Measurements from ENCODE around the gene DSCAM. TPM values are rescaled to one million over a fixed set of nuclear protein-coding genes. Genes with fewer than 3 reads are reported as not detected.
A peak's percentile ranks its signal among the peaks of the same experiment; 100 is the strongest.

The DSCAM gene
- total RNA-seq, 1 donor from 2014 or later: not detected

DNA sequence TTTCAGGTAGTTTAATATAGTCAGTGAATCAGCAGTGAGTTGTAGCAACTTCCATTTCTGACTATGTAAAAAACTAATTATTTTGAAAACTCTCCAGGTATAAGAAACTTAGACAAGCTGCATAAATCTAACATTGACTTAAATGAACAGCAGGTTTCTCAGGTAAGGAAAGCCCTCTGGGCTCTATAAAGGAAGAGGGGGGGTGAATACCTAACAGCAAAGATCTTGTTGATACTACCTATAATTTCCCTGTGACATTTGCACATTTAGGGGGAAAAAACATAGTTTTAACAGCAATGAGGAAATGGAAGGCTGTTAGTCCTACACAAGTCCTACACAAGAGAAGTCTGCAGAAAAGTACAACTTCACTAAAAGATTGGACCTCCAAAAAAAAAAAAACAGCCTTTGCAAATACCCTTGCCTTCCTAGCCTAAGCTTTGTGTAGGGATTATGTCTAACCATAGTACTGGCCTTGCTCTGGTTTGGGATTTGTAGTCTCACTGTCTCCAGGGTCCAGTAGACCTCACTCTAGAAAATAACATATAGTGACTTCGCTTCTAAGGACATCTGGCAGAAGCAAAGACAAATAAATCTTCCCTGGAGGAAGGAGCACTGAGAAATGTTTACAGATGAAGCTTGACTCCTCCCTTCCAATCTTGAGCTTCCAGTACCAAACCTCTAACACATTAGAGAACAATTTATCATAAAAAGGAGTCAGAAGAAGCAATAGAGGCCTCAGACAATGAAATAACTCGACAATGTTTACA is 459.8 kb downstream of the DSCAM start:
- no peaks in the 10 kb centered on the region for H3K27me3 ChIP-seq
- no peak for DNase-seq (ENCODE audit: low spot score in 2 of 2)
- H3K4me1 ChIP-seq: no peaks in the 10 kb centered on the region
- H3K4me3 ChIP-seq: no peak overlapping the region
- H3K9me3 ChIP-seq: no peaks in the 10 kb centered on the region
- H3K27ac ChIP-seq: no peak overlapping the region
- TF ChIP-seq CTCF (IDR thresholded peaks at IDR 0.05): no peak
- H3K36me3 ChIP-seq: no peaks in the 10 kb centered on the region
- intact Hi-C loops (cut with DNase I): loop anchor here (5.0 kb wide), 1 partner anchor 245 kb away; no protein-coding TSS in a partner anchor

GRCh38 chr21:40386294-40386911 is 460.6 kb downstream of the DSCAM start:
- H3K4me3 ChIP-seq: no peak overlapping the region
- H3K4me1 ChIP-seq: no peaks in the 10 kb centered on the region
- no peak for DNase-seq (ENCODE audit: low spot score in 2 of 2)
- H3K36me3 ChIP-seq: no peaks in the 10 kb centered on the region
- peak in 2 of 3 experiments; percentile 33 to 58 for TF ChIP-seq CTCF (IDR thresholded peaks at IDR 0.05)
- H3K27me3 ChIP-seq: no peaks in the 10 kb centered on the region
- intact Hi-C loops (cut with DNase I): loop anchor here (5.0 kb wide), 1 partner anchor 244 kb away; no protein-coding TSS in a partner anchor
- no peak overlapping the region for H3K27ac ChIP-seq
- H3K9me3 ChIP-seq: no peaks in the 10 kb centered on the region

DNA sequence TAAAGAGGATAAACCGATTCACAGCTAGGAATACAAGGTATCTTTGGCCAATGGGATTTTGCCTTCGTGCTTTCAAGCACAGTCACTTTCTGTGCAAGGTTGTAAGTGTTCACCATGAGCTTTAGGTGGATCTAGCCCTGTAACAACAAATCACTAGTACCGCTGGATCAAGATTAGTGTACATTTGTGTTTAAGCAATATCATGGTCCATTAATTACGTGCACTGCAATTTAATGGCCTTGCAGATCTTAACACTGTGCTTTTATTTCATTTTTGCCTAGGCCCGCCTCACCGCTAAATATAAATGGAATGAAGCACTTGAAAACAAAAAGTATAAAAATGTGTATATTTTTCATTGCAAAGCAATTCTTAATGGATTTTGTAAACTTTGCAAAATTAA is 461.1 kb downstream of the DSCAM start:
- Histone ChIP-seq H3K27ac (no peak overlapping the region), H3K4me1 (no peaks in the 10 kb centered on the region), H3K27me3 (no peaks in the 10 kb centered on the region), H3K36me3 (no peaks in the 10 kb centered on the region), H3K4me3 (no peak overlapping the region), H3K9me3 (no peaks in the 10 kb centered on the region)
- intact Hi-C loops (cut with DNase I): loop anchor here (5.0 kb wide), 1 partner anchor 244 kb away; no protein-coding TSS in a partner anchor
- DNase-seq (ENCODE audit: low spot score in 2 of 2): no peak
- no peak for TF ChIP-seq CTCF (IDR thresholded peaks at IDR 0.05)

GRCh38 chr21:40383951-40384350 is 463.0 kb downstream of the DSCAM start:
- Histone ChIP-seq H3K4me3 (no peak overlapping the region), H3K27me3 (no peaks in the 10 kb centered on the region), H3K4me1 (no peaks in the 10 kb centered on the region), H3K9me3 (no peaks in the 10 kb centered on the region), H3K27ac (no peak overlapping the region), H3K36me3 (no peaks in the 10 kb centered on the region)
- TF ChIP-seq CTCF (IDR thresholded peaks at IDR 0.05): no peak
- intact Hi-C loops (cut with DNase I): no loop called here
- DNase-seq (ENCODE audit: low spot score in 2 of 2): no peak

DNA sequence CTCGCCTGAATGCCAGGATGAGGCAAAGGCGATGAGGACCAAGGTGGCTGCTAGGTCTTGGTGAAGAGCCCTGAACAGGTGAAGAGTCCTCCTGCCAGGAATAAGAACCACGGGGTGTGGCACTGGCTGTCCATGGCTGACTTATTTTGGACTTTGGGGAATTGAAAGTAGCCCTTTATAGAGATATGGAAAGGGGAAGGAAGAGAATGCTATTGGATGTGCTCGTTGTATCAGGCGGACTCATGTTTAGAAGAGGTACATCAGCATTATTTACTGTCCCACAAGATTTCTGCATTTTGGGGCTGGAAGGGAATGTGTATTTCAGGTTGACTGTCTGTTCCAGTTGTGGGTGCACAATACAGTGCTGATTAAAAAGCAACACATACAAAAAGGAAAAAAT is 465.8 kb downstream of the DSCAM start:
- no peak for DNase-seq (ENCODE audit: low spot score in 2 of 2)
- no peak for TF ChIP-seq CTCF (IDR thresholded peaks at IDR 0.05)
- intact Hi-C loops (cut with DNase I): no loop called here
- Histone ChIP-seq H3K9me3 (no peaks in the 10 kb centered on the region), H3K4me1 (no peaks in the 10 kb centered on the region), H3K27me3 (no peaks in the 10 kb centered on the region), H3K4me3 (no peak overlapping the region), H3K27ac (no peak overlapping the region), H3K36me3 (no peaks in the 10 kb centered on the region)
